Activated CD8-positive, alpha-beta T cell treated with anti-CD3 and anti-CD28 coated beads, Interleukin-2, amount 10 ng/mL, durations not matched to agents 7 days and 5 days (primary cell): Measurements from ENCODE around the gene HMG20A. TPM values are rescaled to one million over a fixed set of nuclear protein-coding genes. Genes with fewer than 3 reads are reported as not detected.

Experiments used
- ATAC-seq: fragments of 150-1000 bp; cut with Tn5 transposase; one replicate; pipeline ENCODE4 v1.10.0; 2021; ENCODE audit warnings: moderate library complexity
- CTCF ChIA-PET: fragments of 350-600 bp; sonication (Branson Sonifier 250); formaldehyde crosslinking; loops from one replicate; lab custom pipeline; 2021; ENCODE audit warnings: antibody characterized with exemption; lab: Charles Lee
- POLR2A ChIA-PET: fragments of 350-600 bp; sonication (Branson Sonifier 250); formaldehyde crosslinking; loops from one replicate; lab custom pipeline; 2021; ENCODE audit warnings: antibody characterized with exemption; lab: Charles Lee
- DNase-seq: peaks from one replicate; pipeline ENCODE4 v3.0.0-alpha.2; 2020
- H3K27ac Mint-ChIP-seq: one replicate; pipeline ENCODE4 v1.8.0; 2021; ENCODE audit warnings: mild to moderate bottlenecking, mixed read lengths
- H3K27me3 Mint-ChIP-seq: one replicate; pipeline ENCODE4 v1.8.0; 2021; ENCODE audit warnings: low read depth, mixed read lengths
- H3K36me3 Mint-ChIP-seq: one replicate; pipeline ENCODE4 v1.8.0; 2021; ENCODE audit warnings: low read depth, mixed read lengths
- H3K4me1 Mint-ChIP-seq: one replicate; pipeline ENCODE4 v1.8.0; 2021; ENCODE audit warnings: low read depth, mixed read lengths
- H3K4me3 Mint-ChIP-seq: one replicate; pipeline ENCODE4 v1.8.0; 2021; ENCODE audit warnings: mild to moderate bottlenecking, mixed read lengths
- H3K9me3 Mint-ChIP-seq: one replicate; pipeline ENCODE4 v1.8.0; 2022; ENCODE audit warnings: mixed read lengths; ENCODE audit not compliant: insufficient read depth
- total RNA-seq, 2 experiments: library from RNA; stranded (reverse); gene quantifications; one replicate each; pipeline ENCODE4 v1.2.3, GENCODE V29; 2021

Gene HMG20A
- total RNA-seq, 2 experiments from 2014 or later = 47.5 to 51.7 TPM

- no peaks in the 10 kb centered on the region for H3K9me3 Mint-ChIP-seq
- H3K27ac Mint-ChIP-seq = no peak overlapping the region
- no peaks in the 10 kb centered on the region for H3K27me3 Mint-ChIP-seq
- no peak for DNase-seq
- H3K36me3 Mint-ChIP-seq = no peaks in the 10 kb centered on the region
- ATAC-seq = no peak
- peaks cover 16% of the 10 kb centered on the region for H3K4me1 Mint-ChIP-seq
- CTCF ChIA-PET = interaction anchor here (0.9 kb wide), 1 partner anchor 40 kb away, joined by 4 read pairs; no protein-coding TSS in a partner anchor
- H3K4me3 Mint-ChIP-seq = no peak overlapping the region
- POLR2A ChIA-PET = interaction anchor here (1.1 kb wide), 1 partner anchor 17 kb away, joined by 9 read pairs; no protein-coding TSS in a partner anchor
Observed at GRCh38 chr15:77503764-77504163, 83.1 kb downstream of the HMG20A start.

GRCh38 chr15:77504306-77504705, 83.6 kb downstream of the HMG20A start:
- Mint-ChIP-seq H3K27me3 (no peaks in the 10 kb centered on the region), H3K4me3 (no peak overlapping the region), H3K36me3 (no peaks in the 10 kb centered on the region), H3K27ac (no peak overlapping the region), H3K9me3 (no peaks in the 10 kb centered on the region), H3K4me1 (peaks cover 17% of the 10 kb centered on the region)
- ATAC-seq (no peak), DNase-seq (no peak)
- CTCF ChIA-PET = interaction anchor here (0.9 kb wide), 1 partner anchor 39 kb away, joined by 4 read pairs; no protein-coding TSS in a partner anchor
- POLR2A ChIA-PET = no interaction called here

GRCh38 chr15:77504871-77505270, 84.2 kb downstream of the HMG20A start:
- POLR2A ChIA-PET = no interaction called here
- Mint-ChIP-seq H3K27ac (no peak overlapping the region), H3K9me3 (no peaks in the 10 kb centered on the region), H3K27me3 (no peaks in the 10 kb centered on the region), H3K4me1 (peaks cover 17% of the 10 kb centered on the region), H3K36me3 (no peaks in the 10 kb centered on the region), H3K4me3 (no peak overlapping the region)
- ATAC-seq (no peak), DNase-seq (no peak)
- CTCF ChIA-PET = interaction anchor here (2.8 kb wide), 1 partner anchor 8 kb away, joined by 10 read pairs; no protein-coding TSS in a partner anchor

GRCh38 chr15:77505556-77505955, 84.9 kb downstream of the HMG20A start:
- Mint-ChIP-seq H3K36me3 (no peaks in the 10 kb centered on the region), H3K27ac (no peak overlapping the region)
- CTCF ChIA-PET = interaction anchor here (2.8 kb wide), 1 partner anchor 9 kb away, joined by 10 read pairs; no protein-coding TSS in a partner anchor

GRCh38 chr15:77506311-77507142, 85.8 kb downstream of the HMG20A start:
- ChIA-PET CTCF (interaction anchor here (2.8 kb wide), 1 partner anchor 10 kb away, joined by 10 read pairs; no protein-coding TSS in a partner anchor), POLR2A (no interaction called here)
- H3K36me3 Mint-ChIP-seq = no peaks in the 10 kb centered on the region
- H3K9me3 Mint-ChIP-seq = no peaks in the 10 kb centered on the region
- H3K4me1 Mint-ChIP-seq = peaks cover 17% of the 10 kb centered on the region
- no peak overlapping the region for H3K4me3 Mint-ChIP-seq
- H3K27ac Mint-ChIP-seq = no peak overlapping the region
- H3K27me3 Mint-ChIP-seq = no peaks in the 10 kb centered on the region
- ATAC-seq (no peak), DNase-seq (no peak)

More at GRCh38 chr15:77505556-77505955, 84.9 kb downstream of the HMG20A start:
- H3K27me3 Mint-ChIP-seq = no peaks in the 10 kb centered on the region
- H3K4me1 Mint-ChIP-seq = peaks cover 17% of the 10 kb centered on the region
- no peak for ATAC-seq
- no peak overlapping the region for H3K4me3 Mint-ChIP-seq
- POLR2A ChIA-PET = interaction anchor here (0.6 kb wide), 1 partner anchor 324 kb away, joined by 3 read pairs; no protein-coding TSS in a partner anchor
- DNase-seq = no peak
- no peaks in the 10 kb centered on the region for H3K9me3 Mint-ChIP-seq

- ATAC-seq = no peak
- Mint-ChIP-seq H3K4me3 (no peak overlapping the region), H3K27me3 (no peaks in the 10 kb centered on the region), H3K36me3 (no peaks in the 10 kb centered on the region), H3K9me3 (no peaks in the 10 kb centered on the region), H3K27ac (no peak overlapping the region), H3K4me1 (peaks cover 17% of the 10 kb centered on the region)
- CTCF ChIA-PET = interaction anchor here (2.8 kb wide), 1 partner anchor 10 kb away, joined by 10 read pairs; no protein-coding TSS in a partner anchor
- DNase-seq = no peak
- POLR2A ChIA-PET = no interaction called here
Observed at GRCh38 chr15:77507143-77507897, 86.6 kb downstream of the HMG20A start.

- peaks cover 17% of the 10 kb centered on the region for H3K4me1 Mint-ChIP-seq
- no peaks in the 10 kb centered on the region for H3K9me3 Mint-ChIP-seq
- no peaks in the 10 kb centered on the region for H3K36me3 Mint-ChIP-seq
- POLR2A ChIA-PET = no interaction called here
- ATAC-seq (no peak), DNase-seq (no peak)
- CTCF ChIA-PET = interaction anchor here (1.4 to 1.7 kb wide), 2 partner anchors 11 to 321 kb away, joined by 4 to 13 read pairs; no protein-coding TSS in a partner anchor
- no peak overlapping the region for H3K4me3 Mint-ChIP-seq
- no peaks in the 10 kb centered on the region for H3K27me3 Mint-ChIP-seq
- H3K27ac Mint-ChIP-seq = no peak overlapping the region
Observed at GRCh38 chr15:77507911-77508310, 87.2 kb downstream of the HMG20A start.

GRCh38 chr15:77508541-77509243, 88.0 kb downstream of the HMG20A start:
- H3K4me3 Mint-ChIP-seq = no peak overlapping the region
- no peaks in the 10 kb centered on the region for H3K27me3 Mint-ChIP-seq
- peaks cover 17% of the 10 kb centered on the region for H3K4me1 Mint-ChIP-seq
- ATAC-seq (no peak), DNase-seq (no peak)
- ChIA-PET POLR2A (no interaction called here), CTCF (interaction anchor here (1.4 to 1.7 kb wide), 2 partner anchors 12 to 321 kb away, joined by 4 to 13 read pairs; no protein-coding TSS in a partner anchor)
- H3K36me3 Mint-ChIP-seq = no peaks in the 10 kb centered on the region
- no peaks in the 10 kb centered on the region for H3K9me3 Mint-ChIP-seq
- peak overlapping the region; percentile 60 for H3K27ac Mint-ChIP-seq

- H3K4me3 Mint-ChIP-seq = no peak overlapping the region
- H3K4me1 Mint-ChIP-seq = peaks cover 17% of the 10 kb centered on the region
- no peaks in the 10 kb centered on the region for H3K27me3 Mint-ChIP-seq
- ATAC-seq (no peak), DNase-seq (no peak)
- CTCF ChIA-PET = no interaction called here
- no peak overlapping the region for H3K27ac Mint-ChIP-seq
- H3K36me3 Mint-ChIP-seq = no peaks in the 10 kb centered on the region
- POLR2A ChIA-PET = no interaction called here
- H3K9me3 Mint-ChIP-seq = no peaks in the 10 kb centered on the region
Observed at GRCh38 chr15:77510066-77511057, 89.7 kb downstream of the HMG20A start.

GRCh38 chr15:77511869-77512268, 91.2 kb downstream of the HMG20A start:
- Mint-ChIP-seq H3K36me3 (no peaks in the 10 kb centered on the region), H3K27me3 (no peaks in the 10 kb centered on the region), H3K27ac (no peak overlapping the region), H3K4me3 (no peak overlapping the region), H3K4me1 (peaks cover 17% of the 10 kb centered on the region), H3K9me3 (no peaks in the 10 kb centered on the region)
- DNase-seq = no peak
- ChIA-PET CTCF (no interaction called here), POLR2A (no interaction called here)
- no peak for ATAC-seq
